HL-60/S4 treated with phorbol 12-myristate 13-acetate at 8.2 ng/mL for 4 days and 3 days (cell line): ENCODE measurements around the gene TSPAN18.

ENCODE experiments used
- in situ Hi-C: fragments of 300-500 bp; cut with MboI; formaldehyde crosslinking; loops from 2 replicates; pipeline ENCODE4 v1.15.0; 2022; ENCODE audit warnings: low sequenced_read_pairs

The TSPAN18 gene

GRCh38 chr11:44934735-44935250 lies 208.0 kb downstream of the TSPAN18 start:
- in situ Hi-C loops, result loop anchor here (5.0 to 25.0 kb wide), 2 partner anchors 173 to 353 kb away; partner anchors contain the start of gene SYT13

DNA sequence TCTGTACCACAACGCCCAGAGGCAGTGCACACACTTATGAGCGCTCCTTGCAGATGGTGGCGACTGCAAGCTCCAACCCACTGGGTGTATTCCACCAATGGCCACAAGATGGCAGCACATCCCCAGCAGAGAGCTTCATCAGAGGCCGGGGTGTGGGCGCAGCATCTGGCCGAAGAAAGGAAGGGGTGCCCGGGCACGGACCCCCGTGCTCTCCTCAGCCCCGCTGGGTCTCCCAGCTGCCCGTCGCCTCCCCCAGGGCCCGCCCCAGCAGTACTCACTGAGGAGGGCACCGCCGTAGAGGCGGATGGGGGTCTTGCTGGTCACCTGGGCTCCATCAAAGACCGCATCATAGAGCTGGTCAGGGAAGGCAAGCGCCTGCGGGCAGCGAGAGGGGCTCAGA lies 209.8 kb downstream of the TSPAN18 start:
- in situ Hi-C loops, result loop anchor here (5.0 to 25.0 kb wide), 2 partner anchors 171 to 351 kb away; partner anchors contain the start of gene SYT13

GRCh38 chr11:44936951-44937543 lies 210.3 kb downstream of the TSPAN18 start:
- in situ Hi-C loops, result loop anchor here (5.0 to 25.0 kb wide), 2 partner anchors 170 to 350 kb away; partner anchors contain the start of gene SYT13

GRCh38 chr11:44938066-44938691 lies 211.4 kb downstream of the TSPAN18 start:
- in situ Hi-C loops, result loop anchor here (5.0 to 25.0 kb wide), 2 partner anchors 169 to 349 kb away; partner anchors contain the start of gene SYT13

- in situ Hi-C loops, result loop anchor here (5.0 to 25.0 kb wide), 2 partner anchors 167 to 347 kb away; partner anchors contain the start of gene SYT13
These were observed 213.1 kb downstream of the TSPAN18 start for GRCh38 chr11:44939673-44940395.

- in situ Hi-C loops, result loop anchor here (25.0 kb wide), 1 partner anchor 347 kb away; the partner anchor contains the start of gene SYT13
These were observed 213.6 kb downstream of the TSPAN18 start for GRCh38 chr11:44940404-44940803.

GRCh38 chr11:44940835-44941234 lies 214.1 kb downstream of the TSPAN18 start:
- in situ Hi-C loops, result loop anchor here (25.0 kb wide), 1 partner anchor 346 kb away; the partner anchor contains the start of gene SYT13

- in situ Hi-C loops, result loop anchor here (25.0 kb wide), 1 partner anchor 346 kb away; the partner anchor contains the start of gene SYT13
These were observed 214.7 kb downstream of the TSPAN18 start for GRCh38 chr11:44941259-44942021.

DNA sequence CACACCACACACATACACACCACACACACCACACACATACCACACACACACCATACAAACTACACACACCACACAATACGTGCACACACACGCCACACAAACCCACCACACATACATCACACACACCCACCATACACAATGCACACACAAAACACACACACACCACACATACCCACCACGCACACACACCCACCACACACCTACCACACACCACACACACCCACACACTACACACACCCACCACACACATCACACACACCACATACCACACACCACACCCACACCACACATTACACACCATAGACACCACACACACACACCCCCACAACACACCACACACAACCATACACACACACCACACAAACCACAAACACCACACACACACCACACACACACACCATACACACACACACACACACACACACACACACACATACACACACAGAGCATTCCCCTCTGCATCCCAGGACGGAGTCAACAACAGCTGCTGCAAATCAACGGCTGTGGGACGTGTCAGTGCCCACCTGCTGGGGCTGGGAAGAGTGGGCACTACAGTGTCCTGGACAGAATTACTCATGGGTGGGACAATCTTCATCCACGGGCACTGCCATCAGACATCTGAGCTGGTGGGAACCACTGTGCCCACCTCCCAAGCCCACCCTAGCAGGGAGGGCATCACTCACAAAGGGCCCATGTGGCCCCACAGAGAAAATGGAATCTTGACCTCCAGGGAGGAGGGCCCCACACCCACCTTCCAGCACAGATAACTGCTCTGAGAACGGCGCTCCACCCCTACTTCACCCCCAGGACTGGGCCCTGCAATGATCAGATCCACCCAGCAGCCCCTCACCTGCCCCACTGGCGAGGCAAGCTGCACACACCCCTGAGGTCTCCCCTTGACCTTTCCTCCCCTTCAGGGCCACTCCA lies 215.5 kb downstream of the TSPAN18 start:
- in situ Hi-C loops, result loop anchor here (25.0 kb wide), 1 partner anchor 345 kb away; the partner anchor contains the start of gene SYT13

GRCh38 chr11:44943118-44943517 lies 216.4 kb downstream of the TSPAN18 start:
- in situ Hi-C loops, result loop anchor here (25.0 kb wide), 1 partner anchor 344 kb away; the partner anchor contains the start of gene SYT13

DNA sequence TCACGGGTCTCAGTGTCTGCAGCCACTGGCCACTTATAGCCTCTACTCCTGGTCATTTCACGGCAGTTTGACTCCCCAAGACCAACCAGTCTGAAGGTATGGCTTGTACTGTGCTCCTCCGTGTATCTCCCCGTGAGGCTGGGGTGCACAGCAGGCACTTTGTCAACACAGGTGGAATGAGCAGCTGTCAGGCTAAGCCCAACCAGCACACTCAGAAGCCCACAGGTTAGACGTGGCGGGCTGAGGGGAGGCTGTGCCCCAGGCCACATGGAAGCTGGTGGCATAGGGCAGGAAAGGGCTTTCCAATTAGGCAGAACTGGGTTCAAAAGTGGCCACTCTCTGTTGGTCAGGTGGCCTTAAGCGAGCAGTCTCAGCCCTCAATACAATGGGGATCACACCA lies 216.9 kb downstream of the TSPAN18 start:
- in situ Hi-C loops, result loop anchor here (25.0 kb wide), 1 partner anchor 344 kb away; the partner anchor contains the start of gene SYT13

DNA sequence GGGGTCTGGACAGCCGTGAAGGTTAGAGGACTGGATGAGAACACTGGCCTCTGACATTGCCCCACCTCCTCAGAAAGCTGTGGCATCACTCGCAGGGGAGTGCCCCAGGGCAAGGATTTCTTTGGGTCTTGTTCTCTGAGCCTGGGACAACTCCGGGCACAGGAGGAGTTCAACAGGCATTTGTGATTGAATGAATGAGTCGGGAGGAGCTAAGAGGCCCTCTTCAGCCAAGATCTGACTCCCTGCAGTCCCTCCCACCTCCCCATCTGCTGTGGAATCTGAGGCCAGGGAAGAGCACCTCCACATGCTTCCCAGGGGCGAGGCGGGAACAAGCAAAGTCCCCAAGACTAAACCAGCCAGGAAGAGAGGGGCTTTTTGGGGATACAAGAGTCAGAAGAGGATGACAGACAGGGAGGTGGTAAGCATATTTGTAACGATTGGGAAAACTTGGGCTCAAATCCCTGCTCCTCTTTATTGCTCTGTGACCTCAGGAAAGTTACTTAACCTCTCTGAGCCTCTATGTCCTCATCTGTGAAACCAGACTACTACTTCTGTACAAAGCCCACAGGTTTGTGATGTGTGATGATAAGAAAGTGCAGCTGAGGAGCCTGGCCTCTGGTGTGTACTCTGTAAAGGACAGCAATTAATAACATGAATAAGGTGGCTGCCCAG lies 217.6 kb downstream of the TSPAN18 start:
- in situ Hi-C loops, result loop anchor here (25.0 kb wide), 1 partner anchor 343 kb away; the partner anchor contains the start of gene SYT13

GRCh38 chr11:44944853-44945235 lies 218.1 kb downstream of the TSPAN18 start:
- in situ Hi-C loops, result loop anchor here (25.0 kb wide), 1 partner anchor 342 kb away; the partner anchor contains the start of gene SYT13

GRCh38 chr11:44945666-44946065 lies 218.9 kb downstream of the TSPAN18 start:
- in situ Hi-C loops, result loop anchor here (25.0 kb wide), 1 partner anchor 342 kb away; the partner anchor contains the start of gene SYT13

DNA sequence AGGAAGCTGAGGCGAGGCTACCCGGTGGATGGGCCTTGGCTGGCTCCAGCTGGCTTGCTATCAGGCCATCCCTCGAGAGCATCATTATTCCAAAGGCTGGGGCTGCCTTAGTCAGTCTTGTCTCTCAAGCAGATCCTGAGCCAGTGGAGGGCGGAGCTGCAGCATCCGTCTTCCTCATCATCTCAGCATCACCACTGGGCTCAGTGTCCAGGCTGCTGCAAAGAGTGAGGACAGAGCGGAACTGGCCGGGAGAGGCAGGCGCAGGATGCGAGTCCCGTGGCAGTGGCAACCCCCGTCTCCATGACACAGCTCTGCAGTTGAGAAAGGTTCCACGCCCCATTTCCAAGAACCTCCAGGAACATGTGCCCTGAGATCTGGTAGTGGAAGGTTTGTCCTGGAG lies 219.5 kb downstream of the TSPAN18 start:
- in situ Hi-C loops, result loop anchor here (25.0 kb wide), 1 partner anchor 341 kb away; the partner anchor contains the start of gene SYT13

GRCh38 chr11:44947114-44947513 lies 220.4 kb downstream of the TSPAN18 start:
- in situ Hi-C loops, result loop anchor here (25.0 kb wide), 1 partner anchor 340 kb away; the partner anchor contains the start of gene SYT13

GRCh38 chr11:44948155-44948554 lies 221.4 kb downstream of the TSPAN18 start:
- in situ Hi-C loops, result loop anchor here (25.0 kb wide), 1 partner anchor 339 kb away; the partner anchor contains the start of gene SYT13
